Stomach (tissue), 4 donors: ENCODE measurements around the gene ACAT1.

ENCODE experiments used
- POLR2AphosphoS5 ChIP-seq, 3 donors: sonication (generic); formaldehyde crosslinking; IDR thresholded peaks; one replicate each; pipeline ENCODE4 v1.6.1; 2016; ENCODE audit warnings: antibody characterized with exemption in 3 of 3
- TF ChIP-seq, protein P1 (sequence below), 7 experiments: fragments of 450-650 bp in 4 of 7; fragments of 200-600 bp in 3 of 7; sonication (generic) in 3 of 7; IDR thresholded peaks; one replicate each; pipeline ENCODE4 v1.5.1; 2016 to 2019; ENCODE audit warnings: antibody characterized with exemption in 7 of 7, control low read depth in 2 of 7, mild to moderate bottlenecking in 1 of 7

DNA sequence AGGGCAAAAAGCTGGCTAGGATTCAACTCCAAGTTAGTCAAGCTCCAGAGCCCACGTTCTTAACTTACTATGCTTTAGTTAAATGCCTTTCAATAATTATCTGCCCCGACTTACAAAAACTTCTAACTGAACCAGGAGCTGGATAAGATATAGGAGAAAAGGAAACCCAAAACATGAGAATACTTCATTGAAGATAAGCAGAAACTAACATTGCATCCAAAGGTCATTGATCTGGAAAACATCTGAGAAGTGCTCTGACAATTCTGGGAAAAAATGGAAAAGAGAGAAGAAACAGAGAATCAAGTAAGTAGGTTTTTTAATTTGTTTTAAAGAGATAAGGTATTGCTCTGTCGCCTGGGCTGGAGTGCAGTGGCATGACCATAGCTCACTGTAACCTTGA is 27.2 kb downstream of the ACAT1 start:
- TF ChIP-seq, protein P1, sequence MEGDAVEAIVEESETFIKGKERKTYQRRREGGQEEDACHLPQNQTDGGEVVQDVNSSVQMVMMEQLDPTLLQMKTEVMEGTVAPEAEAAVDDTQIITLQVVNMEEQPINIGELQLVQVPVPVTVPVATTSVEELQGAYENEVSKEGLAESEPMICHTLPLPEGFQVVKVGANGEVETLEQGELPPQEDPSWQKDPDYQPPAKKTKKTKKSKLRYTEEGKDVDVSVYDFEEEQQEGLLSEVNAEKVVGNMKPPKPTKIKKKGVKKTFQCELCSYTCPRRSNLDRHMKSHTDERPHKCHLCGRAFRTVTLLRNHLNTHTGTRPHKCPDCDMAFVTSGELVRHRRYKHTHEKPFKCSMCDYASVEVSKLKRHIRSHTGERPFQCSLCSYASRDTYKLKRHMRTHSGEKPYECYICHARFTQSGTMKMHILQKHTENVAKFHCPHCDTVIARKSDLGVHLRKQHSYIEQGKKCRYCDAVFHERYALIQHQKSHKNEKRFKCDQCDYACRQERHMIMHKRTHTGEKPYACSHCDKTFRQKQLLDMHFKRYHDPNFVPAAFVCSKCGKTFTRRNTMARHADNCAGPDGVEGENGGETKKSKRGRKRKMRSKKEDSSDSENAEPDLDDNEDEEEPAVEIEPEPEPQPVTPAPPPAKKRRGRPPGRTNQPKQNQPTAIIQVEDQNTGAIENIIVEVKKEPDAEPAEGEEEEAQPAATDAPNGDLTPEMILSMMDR (IDR thresholded peaks at IDR 0.05) = no peak
- no peak for TF ChIP-seq POLR2AphosphoS5 (IDR thresholded peaks at IDR 0.05)
